Calu3 (cell line): ENCODE results near the gene SIRT7. TPM values are rescaled to one million over a fixed set of nuclear protein-coding genes. Genes with fewer than 3 reads are reported as not detected.

Experiments
- BruUV-seq: library from RNA; stranded (reverse); fragments of 400-500 nt; replicated peaks from 2 replicates; lab custom pipeline; 2021; lab: Mats Ljungman, UMichigan
- CTCF ChIA-PET: fragments of 300-600 bp; sonication (Branson Sonifier 250); formaldehyde crosslinking; loops from one replicate; lab custom pipeline; 2022; ENCODE audit warnings: antibody characterized with exemption; lab: Charles Lee
- DNase-seq: peaks from one replicate; pipeline ENCODE4 v3.0.0; 2022
- H3K27ac Mint-ChIP-seq: one replicate; pipeline ENCODE4 v1.8.0; 2022; ENCODE audit warnings: mixed read lengths; ENCODE audit not compliant: unreplicated experiment
- H3K27me3 Mint-ChIP-seq: one replicate; pipeline ENCODE4 v1.8.0; 2022; ENCODE audit warnings: mixed read lengths; ENCODE audit not compliant: unreplicated experiment
- H3K36me3 Mint-ChIP-seq: one replicate; pipeline ENCODE4 v1.8.0; 2022; ENCODE audit warnings: mild to moderate bottlenecking, moderate library complexity, mixed read lengths; ENCODE audit not compliant: insufficient read depth, unreplicated experiment
- H3K4me1 Mint-ChIP-seq: one replicate; pipeline ENCODE4 v1.8.0; 2022; ENCODE audit warnings: mild to moderate bottlenecking, low read depth, mixed read lengths; ENCODE audit not compliant: unreplicated experiment
- H3K4me3 Mint-ChIP-seq: one replicate; pipeline ENCODE4 v1.8.0; 2022; ENCODE audit warnings: mild to moderate bottlenecking, low read depth, moderate library complexity, mixed read lengths; ENCODE audit not compliant: unreplicated experiment
- H3K9me3 Mint-ChIP-seq: one replicate; pipeline ENCODE4 v1.8.0; 2022; ENCODE audit warnings: low read depth, mixed read lengths; ENCODE audit not compliant: unreplicated experiment
- intact Hi-C: fragments of 100-400 bp; cut with micrococcal nuclease; formaldehyde crosslinking; loops from one replicate; pipeline ENCODE4 v1.10.0; 2022; ENCODE audit not compliant: unreplicated experiment
- total RNA-seq: library from RNA; stranded (reverse); gene quantifications from 2 replicates; pipeline ENCODE4 v1.2.3, GENCODE V29; 2022
- TF ChIP-seq, protein P1 (sequence below): fragments of 200-600 bp; IDR thresholded peaks from one replicate; pipeline ENCODE4 v1.8.0; 2022; ENCODE audit warnings: antibody characterized with exemption; ENCODE audit not compliant: unreplicated experiment

The SIRT7 gene
- total RNA-seq, 1 experiment from 2014 or later: 50.3 TPM

- intact Hi-C loops: no loop called here
- H3K4me3 Mint-ChIP-seq: peak overlapping the region; percentile 78
- peaks cover 28% of the 10 kb centered on the region for H3K4me1 Mint-ChIP-seq
- no TSS peak for BruUV-seq
- no peak for DNase-seq
- H3K9me3 Mint-ChIP-seq: no peaks in the 10 kb centered on the region
- no peak overlapping the region for H3K27ac Mint-ChIP-seq
- H3K27me3 Mint-ChIP-seq: no peaks in the 10 kb centered on the region
- TF ChIP-seq, protein P1, sequence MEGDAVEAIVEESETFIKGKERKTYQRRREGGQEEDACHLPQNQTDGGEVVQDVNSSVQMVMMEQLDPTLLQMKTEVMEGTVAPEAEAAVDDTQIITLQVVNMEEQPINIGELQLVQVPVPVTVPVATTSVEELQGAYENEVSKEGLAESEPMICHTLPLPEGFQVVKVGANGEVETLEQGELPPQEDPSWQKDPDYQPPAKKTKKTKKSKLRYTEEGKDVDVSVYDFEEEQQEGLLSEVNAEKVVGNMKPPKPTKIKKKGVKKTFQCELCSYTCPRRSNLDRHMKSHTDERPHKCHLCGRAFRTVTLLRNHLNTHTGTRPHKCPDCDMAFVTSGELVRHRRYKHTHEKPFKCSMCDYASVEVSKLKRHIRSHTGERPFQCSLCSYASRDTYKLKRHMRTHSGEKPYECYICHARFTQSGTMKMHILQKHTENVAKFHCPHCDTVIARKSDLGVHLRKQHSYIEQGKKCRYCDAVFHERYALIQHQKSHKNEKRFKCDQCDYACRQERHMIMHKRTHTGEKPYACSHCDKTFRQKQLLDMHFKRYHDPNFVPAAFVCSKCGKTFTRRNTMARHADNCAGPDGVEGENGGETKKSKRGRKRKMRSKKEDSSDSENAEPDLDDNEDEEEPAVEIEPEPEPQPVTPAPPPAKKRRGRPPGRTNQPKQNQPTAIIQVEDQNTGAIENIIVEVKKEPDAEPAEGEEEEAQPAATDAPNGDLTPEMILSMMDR: no peak
- CTCF ChIA-PET: no interaction called here
- H3K36me3 Mint-ChIP-seq: peaks cover 48% of the 10 kb centered on the region
Observed at GRCh38 chr17:81909231-81909630, 8.7 kb downstream of the SIRT7 start.

DNA sequence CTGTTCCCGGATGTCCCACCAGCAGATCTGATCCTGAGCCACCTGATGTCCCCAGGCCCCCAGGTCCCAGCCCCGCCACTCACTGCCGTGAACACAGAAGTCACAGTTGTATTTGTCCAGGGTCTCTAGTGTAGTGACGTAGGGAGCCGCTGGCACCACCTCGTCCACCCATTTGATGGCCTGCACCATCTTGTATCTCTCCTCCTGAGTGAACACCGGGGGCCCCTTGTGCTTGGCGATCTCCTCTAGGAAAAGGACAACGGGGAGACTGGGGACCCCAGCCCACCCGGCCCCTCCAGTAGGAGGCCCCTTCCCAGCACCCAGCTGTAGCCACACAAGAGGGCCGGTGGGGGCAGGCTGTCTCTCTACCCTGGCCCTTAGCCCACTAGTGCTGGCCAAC lies 9.2 kb downstream of the SIRT7 start:
- DNase-seq: no peak
- intact Hi-C loops: no loop called here
- Mint-ChIP-seq H3K4me1 (peaks cover 28% of the 10 kb centered on the region), H3K27me3 (no peaks in the 10 kb centered on the region), H3K9me3 (no peaks in the 10 kb centered on the region), H3K36me3 (peaks cover 50% of the 10 kb centered on the region), H3K4me3 (no peak overlapping the region), H3K27ac (no peak overlapping the region)
- CTCF ChIA-PET: no interaction called here
- TF ChIP-seq, protein P1: no peak
- BruUV-seq: no TSS peak

DNA sequence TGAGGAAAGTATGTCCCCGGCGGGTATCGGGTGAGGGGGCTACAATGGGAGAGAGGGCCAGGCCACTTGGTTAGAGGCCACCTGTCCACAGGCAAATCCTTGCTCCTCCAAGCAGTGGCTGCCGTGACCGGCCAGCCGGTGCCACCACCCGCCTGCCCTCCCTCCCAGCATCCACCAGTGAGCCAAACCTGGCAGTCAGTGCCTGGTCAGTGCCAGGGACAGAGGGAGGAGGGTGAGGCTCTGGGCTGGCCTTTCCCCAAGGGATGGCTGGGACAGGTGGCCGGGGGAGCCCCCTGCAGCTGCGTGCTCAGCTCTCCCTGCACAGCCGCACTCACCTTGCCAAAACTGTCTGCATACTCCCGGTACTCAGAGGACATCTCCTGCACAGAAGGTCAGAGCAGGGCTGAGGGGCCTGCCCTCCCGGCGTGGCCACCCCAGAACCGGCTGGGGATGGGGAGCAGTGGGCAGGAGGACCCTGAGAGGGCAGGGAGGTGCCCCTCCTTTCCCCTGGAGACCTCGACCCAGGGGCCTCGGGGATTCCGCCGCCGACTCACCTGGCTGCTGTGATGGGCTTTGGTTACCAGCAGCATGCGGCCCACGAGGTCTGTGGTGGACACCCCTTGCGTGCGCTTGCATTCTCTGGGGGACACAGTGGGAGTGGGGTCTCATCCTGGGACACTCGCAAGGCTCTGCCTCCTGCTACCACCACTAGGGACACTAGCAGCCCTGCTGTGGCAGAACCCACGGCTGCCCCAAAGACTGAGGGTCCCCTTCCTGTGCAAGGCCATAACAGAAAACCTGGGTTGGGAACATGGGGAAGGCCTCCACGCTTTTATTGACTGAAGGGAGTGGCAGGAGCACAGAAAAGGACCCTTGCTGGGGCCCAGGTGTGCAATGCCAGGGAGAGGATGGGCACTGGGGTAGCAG lies 10.5 kb downstream of the SIRT7 start:
- peaks cover 17% of the 10 kb centered on the region for H3K4me1 Mint-ChIP-seq
- intact Hi-C loops: no loop called here
- DNase-seq: no peak
- no peaks in the 10 kb centered on the region for H3K9me3 Mint-ChIP-seq
- CTCF ChIA-PET: no interaction called here
- TF ChIP-seq, protein P1: no peak
- no TSS peak for BruUV-seq
- no peak overlapping the region for H3K4me3 Mint-ChIP-seq
- H3K27me3 Mint-ChIP-seq: no peaks in the 10 kb centered on the region
- peaks cover 47% of the 10 kb centered on the region for H3K36me3 Mint-ChIP-seq
- no peak overlapping the region for H3K27ac Mint-ChIP-seq

GRCh38 chr17:81906476-81907218 lies 11.3 kb downstream of the SIRT7 start:
- CTCF ChIA-PET: no interaction called here
- peaks cover 42% of the 10 kb centered on the region for H3K36me3 Mint-ChIP-seq
- no peaks in the 10 kb centered on the region for H3K9me3 Mint-ChIP-seq
- no peak overlapping the region for H3K4me3 Mint-ChIP-seq
- DNase-seq: no peak
- BruUV-seq: no TSS peak
- peaks cover 10% of the 10 kb centered on the region for H3K4me1 Mint-ChIP-seq
- H3K27ac Mint-ChIP-seq: no peak overlapping the region
- H3K27me3 Mint-ChIP-seq: peaks cover 1% of the 10 kb centered on the region
- intact Hi-C loops: no loop called here
- TF ChIP-seq, protein P1: peak; percentile 23
